Glomerular endothelial cell (primary cell): ENCODE results near the gene PRPF18. TPM values are rescaled to one million over a fixed set of nuclear protein-coding genes. Genes with fewer than 3 reads are reported as not detected.

Experiments used
- DNase-seq: peaks from one replicate; pipeline ENCODE4 v3.0.0-alpha.2; 2011; ENCODE audit warnings: low read depth, low spot score; ENCODE audit errors: extremely low read depth
- total RNA-seq: library from RNA; depleted of rRNA; stranded (reverse); fragments of >200 nt; gene quantifications from 2 replicates; pipeline ENCODE4 v1.2.3, GENCODE V29; 2015

PRPF18 gene
- total RNA-seq, 1 donor from 2014 or later, result 18.4 TPM

GRCh38 chr10:13637303-13637856 is 50.6 kb downstream of the PRPF18 start:
- no peak for DNase-seq

GRCh38 chr10:13637894-13638293 is 51.1 kb downstream of the PRPF18 start:
- DNase-seq, result no peak

- no peak for DNase-seq
Measured at GRCh38 chr10:13642293-13642692, 55.5 kb downstream of the PRPF18 start.

GRCh38 chr10:13643016-13643415 is 56.3 kb downstream of the PRPF18 start:
- no peak for DNase-seq

GRCh38 chr10:13644866-13645265 is 58.1 kb downstream of the PRPF18 start:
- DNase-seq, result no peak

GRCh38 chr10:13648425-13648824 is 61.7 kb downstream of the PRPF18 start:
- no peak for DNase-seq

GRCh38 chr10:13649844-13650520 is 63.2 kb downstream of the PRPF18 start:
- no peak for DNase-seq

- DNase-seq, result no peak
Measured at GRCh38 chr10:13650961-13651360, 64.2 kb downstream of the PRPF18 start.

GRCh38 chr10:13651969-13652720 is 65.4 kb downstream of the PRPF18 start:
- DNase-seq, result no peak

GRCh38 chr10:13652860-13653259 is 66.1 kb downstream of the PRPF18 start:
- no peak for DNase-seq

- no peak for DNase-seq
Measured at GRCh38 chr10:13654118-13654830, 67.5 kb downstream of the PRPF18 start.

GRCh38 chr10:13654846-13655245 is 68.1 kb downstream of the PRPF18 start:
- no peak for DNase-seq

- no peak for DNase-seq
Measured at GRCh38 chr10:13656337-13657100, 69.8 kb downstream of the PRPF18 start.

- no peak for DNase-seq
Measured at GRCh38 chr10:13657101-13657680, 70.4 kb downstream of the PRPF18 start.

GRCh38 chr10:13658264-13658663 is 71.5 kb downstream of the PRPF18 start:
- DNase-seq, result no peak

- DNase-seq, result no peak
Measured at GRCh38 chr10:13658871-13659685, 72.3 kb downstream of the PRPF18 start.

GRCh38 chr10:13659887-13660550 is 73.3 kb downstream of the PRPF18 start:
- peak; percentile 31 for DNase-seq

GRCh38 chr10:13660551-13660920 is 73.8 kb downstream of the PRPF18 start:
- no peak for DNase-seq

GRCh38 chr10:13661256-13661655 is 74.5 kb downstream of the PRPF18 start:
- no peak for DNase-seq
